ENCODE results near the gene PLPPR2. TPM values are rescaled to one million over a fixed set of nuclear protein-coding genes. Genes with fewer than 3 reads are reported as not detected.
"Not testable (repeated sequence)": the region's sequence is repeated elsewhere in the genome, so short reads cannot be mapped to it uniquely, and the experiment has no call there.

PLPPR2 gene
- total RNA-seq, 1 donor: 14.3 TPM

DNA sequence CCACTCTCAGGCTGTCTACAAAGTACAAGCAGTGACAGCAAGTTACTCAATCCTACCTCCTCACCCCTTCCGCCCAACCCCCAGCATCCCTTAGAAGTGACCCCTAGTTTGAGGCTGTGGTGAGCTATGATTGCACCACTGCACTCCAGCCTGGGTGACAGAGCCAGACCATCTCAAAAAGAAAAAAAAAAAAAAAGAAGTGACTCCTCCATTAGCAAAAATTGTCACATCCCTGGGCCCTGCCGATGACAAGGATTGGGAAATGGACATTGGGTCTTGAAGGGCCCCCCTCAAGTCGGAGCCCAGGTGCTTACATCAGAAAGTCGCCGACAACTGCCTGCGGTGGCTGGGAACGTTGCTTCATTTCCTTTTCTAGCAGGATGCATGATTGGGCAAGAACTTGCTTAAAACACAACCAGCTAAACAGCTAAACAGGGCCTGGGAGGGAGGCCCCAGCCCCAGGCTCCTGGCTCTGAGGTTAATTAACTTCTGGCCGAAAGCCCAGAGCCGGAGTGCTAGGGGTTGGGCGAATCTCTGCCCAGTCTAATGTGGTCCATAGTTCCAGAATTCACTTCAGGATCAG lies 31.1 kb upstream of the PLPPR2 start:
- peak; percentile 95 for DNase-seq (ENCODE audit: low read depth)
- TF ChIP-seq, protein P1, sequence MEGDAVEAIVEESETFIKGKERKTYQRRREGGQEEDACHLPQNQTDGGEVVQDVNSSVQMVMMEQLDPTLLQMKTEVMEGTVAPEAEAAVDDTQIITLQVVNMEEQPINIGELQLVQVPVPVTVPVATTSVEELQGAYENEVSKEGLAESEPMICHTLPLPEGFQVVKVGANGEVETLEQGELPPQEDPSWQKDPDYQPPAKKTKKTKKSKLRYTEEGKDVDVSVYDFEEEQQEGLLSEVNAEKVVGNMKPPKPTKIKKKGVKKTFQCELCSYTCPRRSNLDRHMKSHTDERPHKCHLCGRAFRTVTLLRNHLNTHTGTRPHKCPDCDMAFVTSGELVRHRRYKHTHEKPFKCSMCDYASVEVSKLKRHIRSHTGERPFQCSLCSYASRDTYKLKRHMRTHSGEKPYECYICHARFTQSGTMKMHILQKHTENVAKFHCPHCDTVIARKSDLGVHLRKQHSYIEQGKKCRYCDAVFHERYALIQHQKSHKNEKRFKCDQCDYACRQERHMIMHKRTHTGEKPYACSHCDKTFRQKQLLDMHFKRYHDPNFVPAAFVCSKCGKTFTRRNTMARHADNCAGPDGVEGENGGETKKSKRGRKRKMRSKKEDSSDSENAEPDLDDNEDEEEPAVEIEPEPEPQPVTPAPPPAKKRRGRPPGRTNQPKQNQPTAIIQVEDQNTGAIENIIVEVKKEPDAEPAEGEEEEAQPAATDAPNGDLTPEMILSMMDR (IDR thresholded peaks at IDR 0.05; ENCODE audit: insufficient read depth, low read length): no peak
- no peak overlapping the region for H3K4me3 ChIP-seq (ENCODE audit: low read depth, low read length)

DNA sequence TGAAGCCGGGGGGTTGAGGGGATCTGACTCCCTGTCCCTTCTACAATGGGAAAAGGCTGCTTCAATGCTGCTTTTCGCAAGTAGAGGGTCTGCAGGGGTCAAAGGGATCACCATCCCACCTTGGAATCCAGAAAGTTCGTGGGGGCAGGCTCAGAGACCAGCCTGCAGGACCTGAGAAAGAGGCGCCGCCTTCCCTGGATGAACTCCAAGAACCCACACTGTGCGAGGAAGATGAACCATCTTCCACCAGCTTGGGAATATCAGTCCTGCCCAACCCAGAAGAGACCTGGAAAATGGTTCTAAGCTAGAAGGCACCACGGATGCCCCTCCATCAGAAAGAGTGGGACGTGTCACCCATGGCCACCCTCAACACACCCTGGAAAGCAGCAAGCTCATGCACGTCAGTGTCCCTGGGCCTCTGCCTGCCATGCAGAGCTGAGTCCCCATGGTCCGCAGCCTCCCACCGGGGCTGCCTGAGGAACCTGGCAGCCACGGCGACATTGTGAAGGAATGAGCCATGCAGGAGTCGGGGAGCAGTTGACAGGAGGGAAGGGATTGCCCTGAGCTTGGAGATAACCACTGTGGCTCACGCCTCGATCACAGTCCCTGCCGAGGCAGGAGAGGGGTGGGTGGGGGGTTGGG lies 30.4 kb upstream of the PLPPR2 start:
- TF ChIP-seq, protein P1 (IDR thresholded peaks at IDR 0.05; ENCODE audit: insufficient read depth, low read length): no peak
- no peak for DNase-seq (ENCODE audit: low read depth)
- no peak overlapping the region for H3K4me3 ChIP-seq (ENCODE audit: low read depth, low read length)

DNA sequence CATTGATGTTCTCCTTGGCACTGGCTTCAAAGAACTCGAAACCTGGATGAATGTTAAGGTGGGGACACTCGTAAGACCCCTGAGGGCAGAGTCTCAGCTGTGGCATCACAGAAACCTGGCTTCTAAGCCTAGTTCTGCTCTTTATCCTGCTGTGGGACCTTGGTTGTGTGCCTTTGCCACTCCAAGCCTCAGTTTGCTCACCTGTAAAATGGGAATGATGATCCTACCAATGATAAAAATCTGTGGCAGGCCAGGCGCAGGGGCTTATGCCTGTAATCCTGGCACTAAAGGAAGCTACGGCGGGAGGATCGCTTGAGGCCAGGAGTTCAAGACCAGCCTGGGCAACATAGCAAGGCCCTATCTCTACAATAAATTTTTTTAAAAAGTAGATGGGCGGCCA lies 29.7 kb upstream of the PLPPR2 start:
- no peak for DNase-seq (ENCODE audit: low read depth)
- TF ChIP-seq, protein P1 (IDR thresholded peaks at IDR 0.05; ENCODE audit: insufficient read depth, low read length): no peak
- H3K4me3 ChIP-seq (ENCODE audit: low read depth, low read length): no peak overlapping the region

DNA sequence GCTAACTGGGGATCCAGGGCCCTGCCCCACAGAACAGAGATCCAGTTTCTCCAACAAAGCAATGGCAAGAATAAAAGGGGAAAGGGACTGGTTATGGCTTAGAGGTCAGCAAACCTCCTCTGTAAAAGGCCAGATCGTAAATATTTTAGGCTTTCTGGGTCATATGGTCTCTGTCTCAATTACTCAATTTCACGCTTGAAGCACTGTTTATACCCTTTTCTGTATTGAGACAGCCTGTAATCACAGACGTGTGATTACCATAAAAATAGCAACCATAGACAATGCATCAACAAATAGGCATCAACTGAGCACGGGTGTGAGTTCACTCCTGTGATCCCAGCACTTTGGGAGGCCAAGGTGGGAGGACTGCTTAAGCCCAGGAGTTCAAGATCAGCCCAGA lies 25.1 kb upstream of the PLPPR2 start:
- H3K4me3 ChIP-seq (ENCODE audit: low read depth, low read length): no peak overlapping the region
- TF ChIP-seq, protein P1 (IDR thresholded peaks at IDR 0.05; ENCODE audit: insufficient read depth, low read length): no peak
- no peak for DNase-seq (ENCODE audit: low read depth)

DNA sequence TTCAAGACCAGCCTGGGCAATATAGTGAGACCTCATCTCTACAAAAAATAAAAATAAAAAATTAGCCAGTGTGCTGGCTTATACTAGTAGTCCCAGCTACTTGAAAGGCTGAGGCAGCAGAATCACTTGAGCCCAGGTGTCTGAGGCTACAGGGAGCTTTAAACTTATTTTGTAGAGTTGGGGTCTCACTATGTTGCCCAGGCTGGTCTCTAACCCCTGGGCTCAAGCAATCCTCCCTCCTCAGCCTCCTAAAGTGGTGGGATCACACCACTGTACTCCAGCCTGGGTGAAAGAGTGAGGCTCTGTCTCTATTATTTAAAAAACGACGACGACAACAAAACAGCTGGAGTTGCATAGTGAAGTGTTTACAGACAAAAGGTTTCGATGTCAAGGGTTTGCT lies 23.7 kb upstream of the PLPPR2 start:
- no peak overlapping the region for H3K4me3 ChIP-seq (ENCODE audit: low read depth, low read length)
- TF ChIP-seq, protein P1 (IDR thresholded peaks at IDR 0.05; ENCODE audit: insufficient read depth, low read length): no peak
- DNase-seq (ENCODE audit: low read depth): no peak

DNA sequence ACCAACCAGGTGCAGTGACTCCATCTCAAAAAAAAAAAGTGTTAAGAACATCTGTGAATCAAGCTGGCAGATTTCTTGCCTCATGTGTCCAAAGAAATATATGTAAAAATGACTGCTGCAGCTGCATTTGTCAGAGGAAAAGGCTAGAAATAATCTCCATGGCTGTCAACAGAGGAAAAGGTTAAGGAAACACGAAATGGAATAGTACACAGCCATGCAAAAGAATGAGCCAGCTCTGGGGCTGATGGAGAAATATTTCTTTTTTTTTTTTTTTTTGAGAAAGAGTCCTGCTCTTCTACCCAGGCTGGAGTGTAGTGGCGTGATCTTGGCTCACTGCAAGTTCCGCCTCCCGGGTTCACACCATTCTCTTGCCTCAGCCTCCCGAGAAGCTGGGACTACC lies 22.4 kb upstream of the PLPPR2 start:
- TF ChIP-seq, protein P1 (IDR thresholded peaks at IDR 0.05; ENCODE audit: insufficient read depth, low read length): no peak
- no peak for DNase-seq (ENCODE audit: low read depth)
- no peak overlapping the region for H3K4me3 ChIP-seq (ENCODE audit: low read depth, low read length)

DNA sequence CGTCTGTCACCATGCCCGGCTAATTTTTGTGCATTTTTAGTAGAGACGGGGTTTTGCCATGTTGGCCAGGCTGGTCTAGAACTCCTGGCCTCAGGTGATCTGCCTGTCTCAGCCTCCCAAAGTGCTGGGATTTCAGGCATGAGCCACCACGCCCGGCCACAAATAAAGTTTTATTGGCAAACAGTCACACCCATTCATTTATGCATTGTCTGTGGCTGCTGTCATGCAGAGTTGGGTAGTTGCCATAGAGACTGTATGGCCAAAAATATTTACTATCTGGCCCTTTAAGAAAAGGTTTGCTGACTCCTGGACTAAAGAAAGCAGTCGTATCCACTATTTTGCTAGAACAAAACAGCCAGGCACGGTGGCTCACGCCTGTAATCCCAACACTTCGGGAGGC lies 21.4 kb upstream of the PLPPR2 start:
- H3K4me3 ChIP-seq (ENCODE audit: low read depth, low read length); DNase-seq (ENCODE audit: low read depth): not testable (repeated sequence)

Measured in fibroblast of the aortic adventitia (primary cell).